Endothelial cell (in vitro differentiated cells): Measurements from ENCODE around the gene VOPP1. TPM values are rescaled to one million over a fixed set of nuclear protein-coding genes. Genes with fewer than 3 reads are reported as not detected.

Experiments
- DNase-seq: peaks from one replicate; pipeline ENCODE4 v3.0.0; 2021; ENCODE audit warnings: low spot score
- H3K27ac Mint-ChIP-seq: one replicate; pipeline ENCODE4 v1.8.0; 2021; ENCODE audit warnings: mixed read lengths, inconsistent platforms; ENCODE audit not compliant: unreplicated experiment
- H3K27me3 Mint-ChIP-seq: one replicate; pipeline ENCODE4 v1.8.0; 2021; ENCODE audit warnings: mild to moderate bottlenecking, moderate library complexity, mixed read lengths, inconsistent platforms; ENCODE audit not compliant: unreplicated experiment
- H3K36me3 Mint-ChIP-seq: one replicate; pipeline ENCODE4 v1.8.0; 2021; ENCODE audit warnings: mild to moderate bottlenecking, low read depth, mixed read lengths, inconsistent platforms; ENCODE audit not compliant: unreplicated experiment
- H3K4me1 Mint-ChIP-seq: one replicate; pipeline ENCODE4 v1.8.0; 2021; ENCODE audit warnings: mild to moderate bottlenecking, mixed read lengths, inconsistent platforms; ENCODE audit not compliant: unreplicated experiment
- H3K4me3 Mint-ChIP-seq: one replicate; pipeline ENCODE4 v1.8.0; 2021; ENCODE audit warnings: mild to moderate bottlenecking, mixed read lengths, inconsistent platforms; ENCODE audit not compliant: unreplicated experiment
- H3K9me3 Mint-ChIP-seq: one replicate; pipeline ENCODE4 v1.8.0; 2021; ENCODE audit warnings: mixed read lengths, inconsistent platforms; ENCODE audit not compliant: unreplicated experiment
- CTCF ChIP-seq: fragments of 200-600 bp; sonication (generic); IDR thresholded peaks from one replicate; pipeline ENCODE4 v1.5.0; 2021; ENCODE audit warnings: antibody characterized with exemption; ENCODE audit not compliant: unreplicated experiment
- total RNA-seq: library from RNA; stranded (reverse); fragmentation: NEBNext Ultra II Directional; extraction: Animal tissue kit (Norgen Biotek cat#: 25700); gene quantifications from one replicate; pipeline ENCODE4 v1.2.1, GENCODE V29; 2021; ENCODE audit not compliant: unreplicated experiment

The VOPP1 gene
- total RNA-seq, 1 donor from 2014 or later = 54.2 TPM

- H3K36me3 Mint-ChIP-seq = peaks cover 12% of the 10 kb centered on the region
- peaks cover 17% of the 10 kb centered on the region for H3K4me1 Mint-ChIP-seq
- DNase-seq = no peak
- no peak overlapping the region for H3K27ac Mint-ChIP-seq
- TF ChIP-seq CTCF = no peak
- H3K27me3 Mint-ChIP-seq = peaks cover 4% of the 10 kb centered on the region
- H3K9me3 Mint-ChIP-seq = no peaks in the 10 kb centered on the region
- no peak overlapping the region for H3K4me3 Mint-ChIP-seq
Measured at GRCh38 chr7:55520426-55521140, 51.7 kb downstream of the VOPP1 start.

GRCh38 chr7:55518836-55519235 is 53.5 kb downstream of the VOPP1 start:
- peaks cover 18% of the 10 kb centered on the region for H3K4me1 Mint-ChIP-seq
- peaks cover 16% of the 10 kb centered on the region for H3K36me3 Mint-ChIP-seq
- H3K27me3 Mint-ChIP-seq = peaks cover 6% of the 10 kb centered on the region
- TF ChIP-seq CTCF = no peak
- no peak overlapping the region for H3K4me3 Mint-ChIP-seq
- no peak for DNase-seq
- H3K9me3 Mint-ChIP-seq = no peaks in the 10 kb centered on the region
- no peak overlapping the region for H3K27ac Mint-ChIP-seq

GRCh38 chr7:55517936-55518689 is 54.2 kb downstream of the VOPP1 start:
- H3K4me1 Mint-ChIP-seq = peaks cover 18% of the 10 kb centered on the region
- H3K27me3 Mint-ChIP-seq = peaks cover 6% of the 10 kb centered on the region
- no peaks in the 10 kb centered on the region for H3K9me3 Mint-ChIP-seq
- H3K27ac Mint-ChIP-seq = no peak overlapping the region
- DNase-seq = no peak
- no peak for TF ChIP-seq CTCF
- H3K4me3 Mint-ChIP-seq = no peak overlapping the region
- peaks cover 20% of the 10 kb centered on the region for H3K36me3 Mint-ChIP-seq

- Mint-ChIP-seq H3K9me3 (no peaks in the 10 kb centered on the region), H3K27me3 (peaks cover 6% of the 10 kb centered on the region), H3K27ac (no peak overlapping the region), H3K36me3 (peaks cover 20% of the 10 kb centered on the region), H3K4me3 (no peak overlapping the region), H3K4me1 (peaks cover 18% of the 10 kb centered on the region)
- TF ChIP-seq CTCF = no peak
- DNase-seq = no peak
Measured at GRCh38 chr7:55517191-55517633, 55.1 kb downstream of the VOPP1 start.

GRCh38 chr7:55516409-55516808 is 55.9 kb downstream of the VOPP1 start:
- peaks cover 20% of the 10 kb centered on the region for H3K36me3 Mint-ChIP-seq
- H3K27ac Mint-ChIP-seq = peak overlapping the region; percentile 92
- H3K9me3 Mint-ChIP-seq = no peaks in the 10 kb centered on the region
- H3K4me1 Mint-ChIP-seq = peaks cover 15% of the 10 kb centered on the region
- H3K4me3 Mint-ChIP-seq = no peak overlapping the region
- DNase-seq = no peak
- TF ChIP-seq CTCF = no peak
- peaks cover 6% of the 10 kb centered on the region for H3K27me3 Mint-ChIP-seq
